HL-60 (cell line): ENCODE data around the gene ZFYVE27.

ENCODE experiments used
- DNase-seq, 2 experiments: peaks; one replicate each; pipeline ENCODE4 v3.0.0-alpha.2; 2010 to 2020; ENCODE audit warnings: low read depth in 1 of 2, low spot score in 1 of 2
- H3K27ac ChIP-seq: fragments of 250-450 bp; sonication (Bioruptor Pico); replicated peaks from 2 replicates; pipeline ENCODE4 v1.5.1; 2020; ENCODE audit warnings: mild to moderate bottlenecking, moderate library complexity
- H3K27me3 ChIP-seq: fragments of 250-450 bp; sonication (Bioruptor Pico); 2 replicates; pipeline ENCODE4 v1.5.1; 2021; ENCODE audit warnings: mild to moderate bottlenecking, moderate library complexity; ENCODE audit not compliant: insufficient read depth, poor library complexity, severe bottlenecking
- H3K4me3 ChIP-seq: replicated peaks from 2 replicates; pipeline ENCODE4 v1.5.1; 2011; ENCODE audit warnings: mild to moderate bottlenecking, control low read depth, low read length; ENCODE audit not compliant: insufficient read depth
- CTCF ChIP-seq: IDR thresholded peaks from one replicate; pipeline ENCODE4 v1.5.1; 2011; ENCODE audit warnings: low read length, control low read depth, inconsistent platforms; ENCODE audit not compliant: insufficient read depth
- GABPA ChIP-seq: IDR thresholded peaks from 2 replicates; pipeline ENCODE4 v1.6.1; 2012; ENCODE audit warnings: low read depth
- POLR2AphosphoS5 ChIP-seq: IDR thresholded peaks from 2 replicates; pipeline ENCODE4 v1.6.1; 2012; ENCODE audit warnings: low read depth
- SPI1 ChIP-seq: IDR thresholded peaks from 2 replicates; pipeline ENCODE4 v1.6.1; 2012; ENCODE audit warnings: low read depth, mild to moderate bottlenecking, borderline replicate concordance
- TF ChIP-seq, protein P1 (sequence below): IDR thresholded peaks from 2 replicates; pipeline ENCODE4 v1.6.1; 2012; ENCODE audit warnings: low read depth; ENCODE audit not compliant: insufficient replicate concordance

Gene ZFYVE27

GRCh38 chr10:97774811-97775294 lies 37.9 kb downstream of the ZFYVE27 start:
- Histone ChIP-seq H3K4me3 (no peak overlapping the region), H3K27ac (no peak overlapping the region), H3K27me3 (peaks cover 30% of the 10 kb centered on the region)
- TF ChIP-seq GABPA, result no peak
- TF ChIP-seq POLR2AphosphoS5, result no peak
- TF ChIP-seq, protein P1, sequence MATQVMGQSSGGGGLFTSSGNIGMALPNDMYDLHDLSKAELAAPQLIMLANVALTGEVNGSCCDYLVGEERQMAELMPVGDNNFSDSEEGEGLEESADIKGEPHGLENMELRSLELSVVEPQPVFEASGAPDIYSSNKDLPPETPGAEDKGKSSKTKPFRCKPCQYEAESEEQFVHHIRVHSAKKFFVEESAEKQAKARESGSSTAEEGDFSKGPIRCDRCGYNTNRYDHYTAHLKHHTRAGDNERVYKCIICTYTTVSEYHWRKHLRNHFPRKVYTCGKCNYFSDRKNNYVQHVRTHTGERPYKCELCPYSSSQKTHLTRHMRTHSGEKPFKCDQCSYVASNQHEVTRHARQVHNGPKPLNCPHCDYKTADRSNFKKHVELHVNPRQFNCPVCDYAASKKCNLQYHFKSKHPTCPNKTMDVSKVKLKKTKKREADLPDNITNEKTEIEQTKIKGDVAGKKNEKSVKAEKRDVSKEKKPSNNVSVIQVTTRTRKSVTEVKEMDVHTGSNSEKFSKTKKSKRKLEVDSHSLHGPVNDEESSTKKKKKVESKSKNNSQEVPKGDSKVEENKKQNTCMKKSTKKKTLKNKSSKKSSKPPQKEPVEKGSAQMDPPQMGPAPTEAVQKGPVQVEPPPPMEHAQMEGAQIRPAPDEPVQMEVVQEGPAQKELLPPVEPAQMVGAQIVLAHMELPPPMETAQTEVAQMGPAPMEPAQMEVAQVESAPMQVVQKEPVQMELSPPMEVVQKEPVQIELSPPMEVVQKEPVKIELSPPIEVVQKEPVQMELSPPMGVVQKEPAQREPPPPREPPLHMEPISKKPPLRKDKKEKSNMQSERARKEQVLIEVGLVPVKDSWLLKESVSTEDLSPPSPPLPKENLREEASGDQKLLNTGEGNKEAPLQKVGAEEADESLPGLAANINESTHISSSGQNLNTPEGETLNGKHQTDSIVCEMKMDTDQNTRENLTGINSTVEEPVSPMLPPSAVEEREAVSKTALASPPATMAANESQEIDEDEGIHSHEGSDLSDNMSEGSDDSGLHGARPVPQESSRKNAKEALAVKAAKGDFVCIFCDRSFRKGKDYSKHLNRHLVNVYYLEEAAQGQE, result no peak
- no peak for TF ChIP-seq CTCF
- no peak for TF ChIP-seq SPI1
- no peak for DNase-seq

DNA sequence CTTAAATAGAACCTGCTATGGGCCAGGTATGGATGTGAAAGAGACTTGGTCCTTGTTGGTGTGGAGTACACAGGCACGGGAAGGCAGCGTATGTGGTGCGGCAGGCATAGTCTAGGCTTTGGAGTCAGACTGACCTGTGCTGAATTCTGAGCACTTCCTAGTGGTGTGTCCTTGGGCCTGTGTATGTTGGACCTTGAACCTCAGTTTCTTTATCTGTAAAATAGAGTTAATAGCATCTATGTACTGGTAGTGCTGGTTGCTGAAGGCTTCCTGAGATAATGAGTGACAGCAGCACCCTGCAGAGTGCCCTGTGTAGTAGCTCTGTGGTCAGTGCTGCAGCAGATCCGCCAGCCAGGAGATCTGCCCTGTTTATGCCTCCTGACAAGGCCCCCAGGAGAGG lies 40.2 kb downstream of the ZFYVE27 start:
- Histone ChIP-seq H3K4me3 (no peak overlapping the region), H3K27me3 (peaks cover 14% of the 10 kb centered on the region), H3K27ac (no peak overlapping the region)
- TF ChIP-seq GABPA (no peak), CTCF (no peak)
- no peak for DNase-seq

DNA sequence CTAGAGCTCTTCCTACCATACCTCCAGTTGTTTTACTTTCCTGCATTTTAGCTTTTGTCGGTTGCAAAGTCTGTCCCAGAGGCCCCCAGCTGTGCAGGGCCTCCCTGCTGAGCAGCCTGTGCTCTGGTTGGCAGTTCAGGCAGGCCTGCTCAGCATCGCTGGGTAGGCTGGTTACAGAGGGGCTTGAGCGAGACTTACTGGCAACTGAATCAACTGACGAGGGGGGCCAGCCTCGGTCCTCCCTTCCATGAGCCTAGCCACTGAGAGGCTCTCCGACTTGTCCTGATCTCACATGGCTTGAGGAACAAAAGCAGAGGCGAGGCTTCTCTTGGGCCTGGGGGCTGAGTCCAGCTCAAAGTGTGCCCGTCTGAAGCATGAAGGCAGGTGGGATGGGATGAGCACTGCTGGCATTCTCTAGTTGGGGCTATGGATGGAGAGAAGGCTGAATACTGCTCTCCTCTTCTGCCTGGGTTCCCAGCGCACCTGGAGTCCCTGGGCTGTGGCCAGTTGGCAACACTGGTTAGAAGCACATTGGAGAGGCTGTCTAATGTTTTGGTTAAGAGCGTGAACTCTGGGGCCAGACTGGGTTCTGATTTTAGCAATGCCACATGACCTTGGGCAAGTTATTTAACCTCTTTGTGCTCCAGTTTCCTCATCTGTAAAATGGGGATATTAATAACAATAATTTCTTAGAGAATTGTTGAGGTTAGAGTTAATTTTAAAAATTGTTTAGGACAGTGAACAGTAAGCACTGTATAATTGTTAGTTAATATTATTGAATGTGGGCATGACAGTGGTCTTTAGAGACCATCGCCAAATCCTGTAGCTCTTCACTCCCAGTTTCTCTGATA lies 41.7 kb downstream of the ZFYVE27 start:
- no peak for DNase-seq

More for the DNA sequence above, 41.7 kb downstream of the ZFYVE27 start:
- Histone ChIP-seq H3K4me3 (no peak overlapping the region), H3K27me3 (peaks cover 3% of the 10 kb centered on the region), H3K27ac (no peak overlapping the region)
- TF ChIP-seq GABPA, result no peak
- TF ChIP-seq, protein P1, result no peak
- TF ChIP-seq CTCF, result no peak
- TF ChIP-seq POLR2AphosphoS5, result no peak
- TF ChIP-seq SPI1, result no peak
